ENCODE measurements around the gene PALLD.

PALLD gene

GRCh38 chr4:168884251-168885124, 387.6 kb downstream of the PALLD start:
- DNase-seq, result no peak

- no peak for DNase-seq
These were observed 388.5 kb downstream of the PALLD start for GRCh38 chr4:168885400-168885799.

DNA sequence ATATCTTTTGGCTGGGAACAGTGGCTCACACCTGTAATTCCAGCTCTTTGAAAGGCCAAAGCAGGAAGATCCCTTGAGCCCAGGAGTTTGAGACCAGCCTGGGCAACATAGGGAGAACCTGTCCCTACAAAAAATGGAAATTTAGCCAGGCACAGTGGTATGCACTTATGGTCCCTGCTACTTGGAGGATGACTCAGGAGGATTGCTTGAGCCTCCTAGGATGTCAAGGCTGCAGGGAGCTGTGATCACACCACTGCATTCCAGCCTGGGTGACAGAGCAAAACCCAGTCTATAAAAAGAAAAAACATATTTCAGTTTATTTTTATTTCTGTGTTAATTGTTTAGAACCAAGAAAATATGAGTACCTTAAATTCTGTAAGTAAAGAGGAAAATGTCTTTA, 389.5 kb downstream of the PALLD start:
- no peak for DNase-seq

- DNase-seq, result no peak
These were observed 391.0 kb downstream of the PALLD start for GRCh38 chr4:168887809-168888208.

DNA sequence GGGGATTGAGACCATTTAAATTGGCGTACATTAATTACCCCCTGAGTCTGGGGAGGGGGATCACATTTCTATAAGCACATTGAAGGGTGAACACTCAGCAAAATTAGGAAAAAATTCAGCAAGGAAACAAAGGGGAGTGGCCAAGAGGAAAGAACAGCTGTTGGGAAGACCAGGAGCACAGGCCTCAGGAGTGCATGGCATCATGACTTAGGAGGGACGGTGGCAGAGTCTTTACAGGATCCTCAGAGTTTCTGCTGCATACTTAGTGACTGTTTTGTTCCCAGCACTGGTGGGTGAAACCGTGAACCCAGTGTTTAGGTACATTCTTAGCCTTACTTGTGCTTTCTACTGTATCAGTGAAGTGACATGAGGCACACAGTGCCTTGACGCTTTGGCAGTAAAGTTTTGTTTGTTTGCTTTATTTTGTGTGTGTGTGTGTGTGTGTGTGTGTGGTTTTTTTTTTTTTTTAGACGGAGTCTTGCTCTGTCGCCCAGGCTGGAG, 391.9 kb downstream of the PALLD start:
- DNase-seq, result no peak

DNA sequence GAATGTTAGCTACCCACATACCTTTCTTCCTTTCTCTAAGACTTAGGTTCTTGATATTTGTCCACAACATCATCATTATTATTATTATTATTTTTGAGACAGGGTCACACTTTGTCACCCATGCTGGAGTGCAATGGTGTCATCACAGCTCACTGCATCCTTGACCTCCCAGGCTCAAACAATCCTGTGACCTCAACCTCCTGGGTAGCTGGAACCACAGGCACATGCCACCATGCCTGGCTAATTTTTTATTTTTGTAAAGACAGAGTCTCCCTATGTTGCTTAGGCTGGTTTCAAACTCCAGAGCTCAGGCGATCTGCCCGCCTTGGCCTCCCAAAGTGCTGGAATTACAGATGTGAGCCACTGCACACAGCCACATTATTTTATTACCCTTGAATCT, 394.2 kb downstream of the PALLD start:
- no peak for DNase-seq

DNA sequence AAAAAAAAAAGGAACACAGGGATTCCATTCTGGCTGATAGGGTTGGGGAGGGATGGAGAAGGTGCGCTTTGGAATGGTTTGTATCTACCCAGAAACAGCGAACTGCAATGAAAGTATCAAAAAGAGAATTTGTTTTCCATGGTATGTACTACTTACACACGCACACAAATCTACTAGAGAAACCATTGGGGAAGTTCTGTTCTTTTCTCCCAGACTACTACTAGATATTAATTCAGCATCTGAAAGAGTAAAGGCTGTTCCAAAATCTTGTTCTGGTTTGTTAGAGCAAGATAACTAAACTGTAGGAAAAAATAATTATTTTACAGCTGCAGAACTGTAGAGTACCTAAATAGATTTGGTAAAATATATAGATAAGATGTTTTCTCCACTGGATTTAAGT, 394.8 kb downstream of the PALLD start:
- DNase-seq, result no peak

GRCh38 chr4:168892475-168892874, 395.6 kb downstream of the PALLD start:
- DNase-seq, result no peak

DNA sequence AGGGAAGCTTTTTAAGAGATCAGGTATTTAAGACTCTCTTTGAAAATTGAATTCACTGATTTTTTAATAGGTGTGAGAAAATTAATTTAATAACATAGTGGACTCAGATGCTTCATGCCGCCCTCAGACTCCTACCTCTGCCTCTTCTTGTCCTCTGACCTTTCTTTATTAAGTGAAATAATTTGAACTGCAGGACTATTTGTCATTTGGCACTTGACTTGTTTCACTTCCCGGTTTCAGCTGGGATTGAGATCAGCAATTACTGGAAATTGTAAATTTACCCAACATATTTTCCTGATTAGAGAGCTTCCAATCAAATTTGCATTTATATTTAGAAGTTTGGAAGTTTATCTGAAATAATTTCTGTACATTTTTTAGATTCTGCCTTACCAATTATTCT, 396.4 kb downstream of the PALLD start:
- no peak for DNase-seq

GRCh38 chr4:168893807-168894206, 397.0 kb downstream of the PALLD start:
- DNase-seq, result no peak

GRCh38 chr4:168900080-168900479, 403.2 kb downstream of the PALLD start:
- no peak for DNase-seq

- no peak for DNase-seq
These were observed 410.4 kb downstream of the PALLD start for GRCh38 chr4:168907119-168907698.

GRCh38 chr4:168908093-168908492, 411.2 kb downstream of the PALLD start:
- DNase-seq, result no peak

DNA sequence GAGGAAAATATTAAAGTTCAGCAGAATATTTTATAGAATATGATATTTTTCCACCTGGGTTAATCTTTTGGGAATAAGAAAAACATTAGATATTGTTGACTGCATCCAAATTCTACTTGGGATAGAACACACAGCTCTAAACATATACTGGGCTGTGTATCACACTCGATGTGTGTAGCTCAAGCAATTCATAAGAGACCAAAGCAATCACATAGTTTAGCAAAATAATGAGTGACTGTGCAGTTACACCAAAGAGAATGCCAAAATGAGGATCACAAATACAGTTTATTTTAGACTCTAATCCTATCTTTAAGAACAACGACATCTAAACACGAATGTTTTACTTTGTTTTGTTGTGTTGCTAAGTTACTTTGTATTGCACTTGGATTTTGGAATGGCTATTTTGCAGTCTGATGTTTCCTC, 412.0 kb downstream of the PALLD start:
- DNase-seq, result no peak

DNA sequence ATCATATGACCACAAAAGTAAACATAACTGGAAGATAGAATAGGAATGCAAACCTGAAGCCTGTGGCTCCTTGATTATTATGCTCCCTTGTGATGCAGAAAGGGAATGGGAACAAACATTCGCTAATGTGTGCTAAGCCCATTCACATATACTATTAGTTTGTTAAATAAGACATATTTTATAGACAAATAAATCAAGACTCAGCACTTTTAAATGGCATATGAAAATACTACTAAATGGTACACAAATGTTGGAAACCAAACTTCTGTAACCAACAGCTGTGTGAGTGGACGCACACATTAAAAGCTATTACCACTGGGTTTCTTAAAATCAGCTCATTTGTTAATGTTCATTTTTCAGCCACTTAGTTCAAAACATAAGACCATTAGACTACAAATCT, 417.2 kb downstream of the PALLD start:
- DNase-seq, result no peak

- no peak for DNase-seq
These were observed 420.4 kb downstream of the PALLD start for GRCh38 chr4:168917138-168917779.

DNA sequence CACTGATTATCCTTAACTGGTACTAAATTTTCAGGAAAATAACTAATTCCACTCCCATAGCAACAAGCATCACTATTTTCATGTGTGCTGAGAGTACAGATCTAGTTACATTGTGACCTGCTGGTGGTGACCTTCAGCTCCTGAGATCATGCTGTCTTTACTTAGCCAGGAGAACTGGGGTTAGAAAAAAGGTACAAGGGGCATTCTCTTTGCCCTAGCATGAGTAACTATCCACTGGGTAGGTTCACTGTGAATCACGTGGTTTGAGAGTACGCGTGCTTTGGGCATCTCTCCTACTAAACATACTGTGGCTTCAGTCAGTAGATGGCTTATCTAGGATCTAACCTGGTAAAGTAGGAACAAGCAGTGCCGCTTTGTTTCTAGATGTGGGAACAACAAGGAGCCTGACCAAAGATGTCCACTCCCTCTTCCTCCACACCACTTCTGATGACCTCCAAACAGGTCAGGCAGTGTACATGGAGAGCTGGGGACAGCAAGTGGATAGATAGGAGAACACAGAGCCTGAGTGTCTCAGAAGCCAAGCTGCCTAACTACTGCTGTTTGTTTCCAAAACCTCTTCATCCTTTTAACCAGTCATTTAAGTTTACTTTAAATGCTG, 423.0 kb downstream of the PALLD start:
- DNase-seq, result no peak

- DNase-seq, result no peak
These were observed 423.7 kb downstream of the PALLD start for GRCh38 chr4:168920441-168921065.

DNA sequence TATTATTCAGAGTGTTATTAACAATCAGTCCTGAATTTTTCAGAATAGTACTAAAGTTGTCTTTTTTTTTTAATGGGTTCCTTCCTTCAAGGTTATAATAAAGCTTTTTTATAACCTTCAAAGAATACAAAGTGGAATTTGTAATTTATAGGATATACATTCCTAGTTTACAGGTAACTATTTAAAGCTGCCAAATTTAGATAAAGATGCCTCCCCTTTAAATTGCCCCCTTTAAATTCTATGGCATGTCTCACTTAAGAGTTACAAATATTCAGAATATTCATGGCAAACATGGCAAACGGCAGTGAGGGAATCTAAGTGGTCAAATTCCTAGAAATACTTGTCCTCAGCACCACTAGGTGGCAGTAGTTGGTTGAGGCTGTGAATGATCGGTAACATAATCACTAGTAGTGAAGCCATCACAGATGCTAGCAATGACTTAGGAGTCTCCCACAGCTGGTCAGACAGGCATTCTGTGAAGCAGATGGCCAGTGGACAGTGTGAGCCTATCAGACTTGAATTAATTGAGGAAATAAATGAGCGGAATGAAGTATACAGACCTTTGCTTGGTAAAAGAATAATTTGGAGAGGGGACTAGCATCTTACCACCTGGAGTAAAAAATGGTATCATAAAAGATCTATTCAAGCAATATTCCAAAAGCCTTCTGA, 426.8 kb downstream of the PALLD start:
- no peak for DNase-seq

GRCh38 chr4:168924667-168925066, 427.8 kb downstream of the PALLD start:
- no peak for DNase-seq

- no peak for DNase-seq
These were observed 429.1 kb downstream of the PALLD start for GRCh38 chr4:168925789-168926490.

GRCh38 chr4:168928346-168928745, 431.5 kb downstream of the PALLD start:
- no peak for DNase-seq

All from activated T-cell treated with anti-CD3 and anti-CD28 coated beads, Interleukin-2, amount 50 U/mL, for 1 hour (primary cell).